Measurements from ENCODE around the gene CYSTM1.
"Not testable (repeated sequence)": the region's sequence is repeated elsewhere in the genome, so short reads cannot be mapped to it uniquely, and the experiment has no call there.

Gene CYSTM1

DNA sequence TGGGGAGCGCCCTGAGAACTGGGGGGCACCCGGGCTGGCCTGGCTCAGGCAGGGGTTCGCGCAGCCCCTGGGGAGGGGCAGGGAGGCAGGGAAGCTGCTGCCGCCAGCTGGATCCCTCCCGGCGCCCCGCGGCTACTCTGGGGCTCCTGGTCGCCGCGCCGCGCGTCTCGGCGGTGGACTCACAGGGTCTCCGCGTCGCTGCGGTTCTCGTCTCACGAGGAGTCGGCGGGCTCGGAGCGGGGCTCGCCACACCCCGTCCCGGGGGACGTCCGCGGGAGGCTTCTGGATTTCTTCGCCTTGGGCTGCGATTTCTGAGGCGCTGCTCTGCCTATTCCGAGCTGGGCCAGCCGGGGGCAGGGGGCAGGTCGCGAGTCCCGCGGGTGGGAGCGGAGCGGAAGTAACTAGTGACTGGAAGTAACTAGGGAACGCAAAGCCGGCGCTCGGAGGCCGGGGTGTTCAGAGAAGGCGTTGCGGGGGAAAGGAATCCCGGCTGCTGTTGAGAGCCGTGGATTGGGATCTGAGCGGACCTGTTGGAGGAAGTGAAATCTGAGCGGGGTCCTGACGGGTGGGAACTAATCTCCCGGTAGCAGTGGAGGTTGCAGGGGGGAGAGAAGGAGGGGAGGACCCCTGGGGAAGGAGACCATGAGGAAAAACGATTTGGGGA, 511 bp downstream of the CYSTM1 start:
- in situ Hi-C loops (cut with MboI; ENCODE audit: low sequenced_read_pairs): no loop called here

GRCh38 chr5:140176031-140176387, 1.0 kb downstream of the CYSTM1 start:
- in situ Hi-C loops (cut with MboI; ENCODE audit: low sequenced_read_pairs): no loop called here

GRCh38 chr5:140178086-140178410, 3.1 kb downstream of the CYSTM1 start:
- in situ Hi-C loops (cut with MboI; ENCODE audit: low sequenced_read_pairs): no loop called here

DNA sequence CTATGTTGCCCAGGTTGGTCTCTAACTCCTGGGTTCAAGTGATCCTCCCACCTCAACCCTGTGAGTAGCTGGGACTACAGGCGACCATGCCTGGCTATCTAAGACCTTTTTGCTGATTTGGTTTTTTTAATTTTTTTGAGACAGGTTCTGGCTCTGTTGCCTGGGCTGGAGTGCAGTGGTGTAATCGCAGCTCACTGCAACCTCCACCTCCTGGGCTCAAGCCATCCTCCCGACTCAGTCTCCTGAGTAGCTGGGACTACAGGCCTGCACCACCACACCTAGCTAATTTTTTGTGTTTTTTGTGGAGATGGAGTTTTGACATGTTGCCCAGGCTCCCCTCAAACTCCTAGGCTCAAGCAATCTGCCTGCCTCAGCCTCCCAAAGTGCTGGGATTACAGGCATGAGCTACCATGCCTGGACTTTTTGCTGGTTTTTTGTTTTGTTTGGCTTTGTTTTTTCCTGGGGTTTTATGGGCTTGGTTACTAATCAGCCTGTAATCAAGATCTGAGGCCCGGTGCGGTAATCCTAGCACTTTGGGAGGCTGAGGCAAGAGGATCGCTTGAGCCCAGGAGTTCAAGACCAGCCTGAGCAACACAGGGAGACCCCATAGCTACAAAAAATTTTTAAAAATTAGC, 3.6 kb downstream of the CYSTM1 start:
- in situ Hi-C loops (cut with MboI; ENCODE audit: low sequenced_read_pairs): no loop called here

GRCh38 chr5:140181002-140181483, 6.1 kb downstream of the CYSTM1 start:
- in situ Hi-C loops (cut with MboI; ENCODE audit: low sequenced_read_pairs): no loop called here

DNA sequence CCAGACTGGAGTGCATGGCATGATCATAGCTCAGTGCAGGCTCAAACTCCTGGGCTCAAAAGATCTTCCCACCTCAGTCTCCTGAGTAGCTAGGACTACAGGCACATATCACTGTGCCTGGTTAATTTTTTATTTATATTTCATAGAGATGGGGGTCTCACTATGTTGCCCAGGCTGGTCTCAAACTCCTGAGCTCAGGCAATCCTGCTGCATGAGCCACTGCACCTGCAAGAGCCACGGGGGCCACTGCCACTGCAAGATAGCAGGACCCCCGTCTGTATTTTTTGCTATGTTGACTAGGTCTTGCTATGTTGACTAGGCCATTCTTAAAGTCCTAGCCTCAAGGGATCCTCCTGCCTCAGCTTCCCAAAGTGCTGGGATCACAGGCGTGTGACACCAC, 6.5 kb downstream of the CYSTM1 start:
- in situ Hi-C loops (cut with MboI; ENCODE audit: low sequenced_read_pairs): no loop called here

GRCh38 chr5:140182075-140182711, 7.2 kb downstream of the CYSTM1 start:
- in situ Hi-C loops (cut with MboI; ENCODE audit: low sequenced_read_pairs): no loop called here

DNA sequence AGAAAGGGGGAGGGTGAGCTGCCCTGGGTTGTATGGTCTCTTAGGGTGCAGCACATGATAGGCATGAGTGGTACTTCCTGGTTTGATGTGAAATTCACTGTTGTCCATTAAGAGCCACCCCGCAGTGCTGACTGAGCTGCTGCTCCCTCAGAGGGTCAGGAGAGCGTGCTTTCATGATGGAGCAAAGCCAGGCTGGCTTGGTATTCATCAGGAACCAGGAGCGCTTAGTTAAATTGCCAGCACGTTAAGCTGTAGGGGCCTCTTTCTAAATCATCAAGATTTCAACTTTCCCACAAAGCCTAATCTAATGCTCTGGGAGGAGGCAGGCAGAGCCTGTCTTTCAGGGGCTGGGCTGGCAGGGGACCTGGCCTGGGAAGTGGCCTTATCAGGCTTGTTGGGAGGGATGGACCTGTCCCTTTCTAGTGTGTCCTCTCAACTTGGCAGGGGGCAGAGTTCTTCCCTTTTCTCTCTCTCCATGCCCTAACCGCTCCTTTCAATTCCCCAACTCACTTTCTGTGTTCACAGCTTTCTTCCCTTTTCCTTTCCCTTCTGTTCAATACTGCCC, 7.9 kb downstream of the CYSTM1 start:
- in situ Hi-C loops (cut with MboI; ENCODE audit: low sequenced_read_pairs): no loop called here

DNA sequence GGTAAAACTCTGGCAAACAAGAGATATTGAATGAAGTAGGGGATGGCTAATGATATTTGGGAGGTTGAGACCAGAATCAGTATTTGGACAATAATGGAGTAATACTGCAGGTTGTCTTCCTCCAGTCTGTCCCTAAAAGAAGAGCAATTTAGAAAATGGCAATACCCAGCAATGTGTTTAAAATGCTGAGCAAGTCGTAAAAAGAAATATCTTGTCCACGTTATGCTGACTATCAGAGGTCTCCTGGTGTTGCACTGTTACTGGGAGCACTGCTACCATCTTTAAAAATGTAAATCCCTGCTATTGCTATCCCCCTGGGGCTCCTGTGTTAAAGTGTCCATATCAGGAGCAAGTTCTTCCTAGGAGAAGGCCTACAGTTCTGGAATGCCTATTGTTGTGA, 10.4 kb downstream of the CYSTM1 start:
- in situ Hi-C loops (cut with MboI; ENCODE audit: low sequenced_read_pairs): no loop called here

DNA sequence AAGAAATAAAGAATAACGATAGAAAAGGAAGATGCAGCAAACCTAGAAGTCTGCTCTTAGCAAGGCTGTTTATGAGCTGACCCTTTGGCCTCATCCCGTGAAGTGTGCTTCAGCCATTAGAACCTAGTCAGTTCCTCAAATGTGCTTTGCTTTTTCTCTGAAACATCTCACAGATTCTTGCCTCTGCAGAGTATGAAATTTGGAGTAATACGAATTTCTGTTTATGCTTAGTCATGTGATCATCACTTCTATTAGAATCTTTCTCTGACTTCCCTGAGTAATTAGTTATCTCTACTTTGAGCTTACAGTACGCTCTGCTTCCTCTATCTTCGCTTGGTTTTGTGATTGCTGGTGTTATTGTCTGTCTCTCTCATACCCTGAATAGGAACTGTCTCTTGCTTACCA, 11.3 kb downstream of the CYSTM1 start:
- in situ Hi-C loops (cut with MboI; ENCODE audit: low sequenced_read_pairs): no loop called here

- in situ Hi-C loops (cut with MboI; ENCODE audit: low sequenced_read_pairs): no loop called here
These were observed 14.3 kb downstream of the CYSTM1 start for GRCh38 chr5:140189253-140189652.

DNA sequence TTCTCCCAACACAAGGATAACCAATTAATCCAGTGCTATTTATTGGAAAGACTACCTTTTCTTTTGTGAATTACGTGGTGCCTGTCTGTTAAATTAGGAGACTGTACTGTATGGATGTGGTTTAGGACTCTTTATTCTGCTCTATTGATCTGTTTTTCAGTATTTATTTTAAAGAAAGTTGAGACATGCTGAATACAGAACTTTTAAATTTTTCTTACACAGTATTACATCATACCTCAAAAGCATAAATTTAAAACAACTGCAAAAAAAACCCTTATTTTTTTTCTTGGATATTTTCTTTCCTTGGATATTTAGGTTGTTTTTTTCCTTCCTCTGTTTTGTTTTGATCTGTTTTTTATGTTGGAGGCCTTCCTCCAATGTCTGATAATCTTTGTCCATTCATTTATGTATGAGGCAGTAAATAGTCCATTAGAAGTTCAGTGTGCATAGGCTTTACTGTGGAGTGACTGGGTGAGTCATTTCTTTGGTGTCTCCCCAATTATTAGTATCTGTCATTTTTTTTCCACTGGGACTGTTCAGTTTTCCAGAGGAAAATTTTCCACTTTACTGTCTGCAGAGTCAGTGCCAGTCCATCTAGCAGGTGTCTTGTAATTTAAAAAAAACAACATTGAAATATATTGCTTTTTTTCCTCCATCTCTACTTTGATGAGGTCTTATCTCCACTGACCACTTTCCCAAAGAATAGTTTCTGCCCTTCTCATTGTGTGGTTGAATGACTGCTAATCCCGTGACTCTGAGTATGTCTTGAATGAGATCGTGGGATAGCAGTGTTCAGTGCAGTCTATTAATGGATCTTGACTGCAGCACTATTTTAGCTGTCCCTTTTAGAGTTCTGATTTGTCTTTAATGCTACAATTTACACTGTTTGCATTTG, 15.2 kb downstream of the CYSTM1 start:
- in situ Hi-C loops (cut with MboI; ENCODE audit: low sequenced_read_pairs): no loop called here

- in situ Hi-C loops (cut with MboI; ENCODE audit: low sequenced_read_pairs): no loop called here
These were observed 15.9 kb downstream of the CYSTM1 start for GRCh38 chr5:140190872-140191218.

- in situ Hi-C loops (cut with MboI; ENCODE audit: low sequenced_read_pairs): no loop called here
These were observed 17.9 kb downstream of the CYSTM1 start for GRCh38 chr5:140192715-140193430.

GRCh38 chr5:140194662-140195061, 19.7 kb downstream of the CYSTM1 start:
- in situ Hi-C loops (cut with MboI; ENCODE audit: low sequenced_read_pairs): no loop called here

GRCh38 chr5:140196115-140196814, 21.3 kb downstream of the CYSTM1 start:
- in situ Hi-C loops (cut with MboI; ENCODE audit: low sequenced_read_pairs): no loop called here

GRCh38 chr5:140197023-140197422, 22.0 kb downstream of the CYSTM1 start:
- in situ Hi-C loops (cut with MboI; ENCODE audit: low sequenced_read_pairs): no loop called here

- in situ Hi-C loops (cut with MboI; ENCODE audit: low sequenced_read_pairs): not testable (repeated sequence)
These were observed 23.9 kb downstream of the CYSTM1 start for GRCh38 chr5:140198915-140199314.

DNA sequence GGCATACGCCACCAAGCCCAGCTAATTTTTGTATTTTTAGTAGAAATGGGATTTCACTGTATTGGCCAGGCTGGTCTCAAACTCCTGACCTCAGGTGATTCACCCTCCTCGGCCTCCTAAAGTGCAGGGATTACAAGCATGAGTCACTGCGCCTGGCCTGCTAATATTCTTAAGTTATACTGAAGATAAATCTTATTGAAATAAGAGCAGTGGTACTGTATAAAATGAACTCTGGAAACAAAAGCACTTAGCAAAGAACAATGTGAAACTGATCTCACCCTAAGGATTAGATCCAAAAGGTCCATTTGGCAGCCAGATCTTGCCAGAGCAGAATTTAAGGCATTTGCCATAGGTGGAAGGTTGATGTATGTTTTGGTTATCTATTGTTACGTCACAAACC, 27.1 kb downstream of the CYSTM1 start:
- in situ Hi-C loops (cut with MboI; ENCODE audit: low sequenced_read_pairs): no loop called here

GRCh38 chr5:140202610-140203009, 27.6 kb downstream of the CYSTM1 start:
- in situ Hi-C loops (cut with MboI; ENCODE audit: low sequenced_read_pairs): no loop called here
